ENCODE results near the gene SYS1. TPM values are rescaled to one million over a fixed set of nuclear protein-coding genes. Genes with fewer than 3 reads are reported as not detected.

SYS1 gene
- total RNA-seq, 2 donors from 2014 or later: 22.1 to 23.8 TPM

- Histone ChIP-seq H3K27ac (ENCODE audit: low read depth, low read length) (no peak overlapping the region), H3K4me3 (ENCODE audit: low read length) (no peak overlapping the region), H3K36me3 (ENCODE audit: control insufficient read depth, insufficient read depth, low read length) (peaks cover 33% of the 10 kb centered on the region), H3K4me1 (ENCODE audit: control insufficient read depth, insufficient read depth, low read length) (peaks cover 46% of the 10 kb centered on the region), H3K9ac (ENCODE audit: extremely low read depth, low read length, poor library complexity, severe bottlenecking) (no peak overlapping the region), H3K27me3 (ENCODE audit: control insufficient read depth, insufficient read depth, low read length, poor library complexity, severe bottlenecking) (no peaks in the 10 kb centered on the region), H3K9me3 (ENCODE audit: control insufficient read depth, low read length) (no peaks in the 10 kb centered on the region)
- 86 to 89% methylated on average over 2 of the region's 2 CpGs for WGBS, 2 experiments (ENCODE audit: insufficient coverage in 1 of 2, insufficient read length in 1 of 2)
- Mint-ChIP-seq H3K4me3 (peak overlapping the region; percentile 86), H3K36me3 (ENCODE audit: low read depth) (peaks cover 24% of the 10 kb centered on the region), H3K9me3 (no peaks in the 10 kb centered on the region), H3K4me1 (peaks cover 82% of the 10 kb centered on the region), H3K27me3 (ENCODE audit: insufficient read depth) (no peaks in the 10 kb centered on the region), H3K27ac (peak overlapping the region; percentile 97)
- no peak for DNase-seq
- no peak for TF ChIP-seq CTCF (conservative IDR thresholded peaks at IDR 0.05)
Measured at GRCh38 chr20:45339799-45340198, 23.2 kb upstream of the SYS1 start.

- Mint-ChIP-seq H3K4me1 (peaks cover 88% of the 10 kb centered on the region), H3K4me3 (peak overlapping the region; percentile 86), H3K36me3 (ENCODE audit: low read depth) (peaks cover 20% of the 10 kb centered on the region), H3K9me3 (no peaks in the 10 kb centered on the region), H3K27ac (peak overlapping the region; percentile 97), H3K27me3 (ENCODE audit: insufficient read depth) (no peaks in the 10 kb centered on the region)
- Histone ChIP-seq H3K9ac (ENCODE audit: extremely low read depth, low read length, poor library complexity, severe bottlenecking) (peak overlapping the region; percentile 0), H3K27me3 (ENCODE audit: control insufficient read depth, insufficient read depth, low read length, poor library complexity, severe bottlenecking) (no peaks in the 10 kb centered on the region), H3K27ac (ENCODE audit: low read depth, low read length) (no peak overlapping the region), H3K9me3 (ENCODE audit: control insufficient read depth, low read length) (no peaks in the 10 kb centered on the region), H3K4me1 (ENCODE audit: control insufficient read depth, insufficient read depth, low read length) (peaks cover 50% of the 10 kb centered on the region), H3K4me3 (ENCODE audit: low read length) (no peak overlapping the region), H3K36me3 (ENCODE audit: control insufficient read depth, insufficient read depth, low read length) (peaks cover 27% of the 10 kb centered on the region)
- no peak for TF ChIP-seq CTCF (conservative IDR thresholded peaks at IDR 0.05)
- peak; percentile 66 for DNase-seq
- WGBS, 2 experiments (ENCODE audit: insufficient coverage in 1 of 2, insufficient read length in 1 of 2): 65 to 77% methylated on average over 3 to 5 of the region's 5 CpGs
Measured at GRCh38 chr20:45340236-45340847, 22.6 kb upstream of the SYS1 start.

GRCh38 chr20:45340951-45341350, 22.0 kb upstream of the SYS1 start:
- Mint-ChIP-seq H3K9me3 (no peaks in the 10 kb centered on the region), H3K4me3 (peak overlapping the region; percentile 86), H3K27ac (peak overlapping the region; percentile 97), H3K36me3 (ENCODE audit: low read depth) (peaks cover 13% of the 10 kb centered on the region), H3K27me3 (ENCODE audit: insufficient read depth) (no peaks in the 10 kb centered on the region), H3K4me1 (peaks cover 90% of the 10 kb centered on the region)
- H3K4me3 ChIP-seq (ENCODE audit: low read length): peak overlapping the region; percentile 95
- H3K27ac ChIP-seq (ENCODE audit: low read depth, low read length): no peak overlapping the region
- peak; percentile 82 for DNase-seq
- peaks cover 21% of the 10 kb centered on the region for H3K36me3 ChIP-seq (ENCODE audit: control insufficient read depth, insufficient read depth, low read length)
- 0% methylated on average over 1 of the region's 1 CpG; no CpG with 5 or more reads in 1 of the 2 experiments for WGBS, 2 experiments (ENCODE audit: insufficient coverage in 1 of 2, insufficient read length in 1 of 2)
- H3K27me3 ChIP-seq (ENCODE audit: control insufficient read depth, insufficient read depth, low read length, poor library complexity, severe bottlenecking): no peaks in the 10 kb centered on the region
- TF ChIP-seq CTCF (conservative IDR thresholded peaks at IDR 0.05): no peak
- peak overlapping the region; percentile 75 for H3K9ac ChIP-seq (ENCODE audit: extremely low read depth, low read length, poor library complexity, severe bottlenecking)
- no peaks in the 10 kb centered on the region for H3K9me3 ChIP-seq (ENCODE audit: control insufficient read depth, low read length)
- H3K4me1 ChIP-seq (ENCODE audit: control insufficient read depth, insufficient read depth, low read length): peaks cover 56% of the 10 kb centered on the region
